Fibroblast of the aortic adventitia (primary cell): Measurements from ENCODE around the gene RANBP3. TPM values are rescaled to one million over a fixed set of nuclear protein-coding genes. Genes with fewer than 3 reads are reported as not detected.
A peak's percentile ranks its signal among the peaks of the same experiment; 100 is the strongest.

ENCODE experiments used
- DNase-seq: peaks from one replicate; pipeline ENCODE4 v3.0.0-alpha.2; 2010; ENCODE audit warnings: low read depth
- H3K4me3 ChIP-seq: 2 replicates; pipeline ENCODE4 v1.5.1; 2011; ENCODE audit warnings: low read depth, mild to moderate bottlenecking, control low read depth, low read length, moderate library complexity
- total RNA-seq: library from RNA; depleted of rRNA; stranded (reverse); fragments of >200 nt; gene quantifications from 2 replicates; pipeline ENCODE4 v1.2.3, GENCODE V29; 2012; ENCODE audit warnings: low replicate concordance
- TF ChIP-seq, protein P1 (sequence below): IDR thresholded peaks from 2 replicates; pipeline ENCODE4 v1.5.1; 2011; ENCODE audit warnings: mild to moderate bottlenecking, low read length, control low read depth, inconsistent platforms; ENCODE audit not compliant: insufficient read depth

RANBP3 gene
- total RNA-seq, 1 donor = 58.0 TPM

DNA sequence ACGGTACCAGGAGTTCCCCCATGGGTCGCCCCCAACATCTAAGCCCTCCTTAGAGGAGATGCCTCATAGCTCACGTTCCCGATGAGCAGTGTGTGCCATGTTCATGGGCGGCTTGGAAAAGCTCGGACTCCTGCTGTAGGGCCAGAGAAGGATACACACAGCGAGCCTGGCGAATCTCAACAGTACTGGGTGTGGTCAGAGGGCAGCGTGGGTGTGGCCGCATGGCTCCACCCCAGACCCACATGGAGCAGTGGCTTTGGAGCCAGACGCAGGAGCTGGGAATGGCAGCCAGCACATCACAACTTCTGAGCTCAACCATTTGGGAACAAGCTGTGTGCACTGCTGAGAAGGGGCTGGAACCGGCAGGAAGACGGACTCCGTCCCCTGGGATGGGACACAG is 48.3 kb downstream of the RANBP3 start:
- TF ChIP-seq, protein P1, sequence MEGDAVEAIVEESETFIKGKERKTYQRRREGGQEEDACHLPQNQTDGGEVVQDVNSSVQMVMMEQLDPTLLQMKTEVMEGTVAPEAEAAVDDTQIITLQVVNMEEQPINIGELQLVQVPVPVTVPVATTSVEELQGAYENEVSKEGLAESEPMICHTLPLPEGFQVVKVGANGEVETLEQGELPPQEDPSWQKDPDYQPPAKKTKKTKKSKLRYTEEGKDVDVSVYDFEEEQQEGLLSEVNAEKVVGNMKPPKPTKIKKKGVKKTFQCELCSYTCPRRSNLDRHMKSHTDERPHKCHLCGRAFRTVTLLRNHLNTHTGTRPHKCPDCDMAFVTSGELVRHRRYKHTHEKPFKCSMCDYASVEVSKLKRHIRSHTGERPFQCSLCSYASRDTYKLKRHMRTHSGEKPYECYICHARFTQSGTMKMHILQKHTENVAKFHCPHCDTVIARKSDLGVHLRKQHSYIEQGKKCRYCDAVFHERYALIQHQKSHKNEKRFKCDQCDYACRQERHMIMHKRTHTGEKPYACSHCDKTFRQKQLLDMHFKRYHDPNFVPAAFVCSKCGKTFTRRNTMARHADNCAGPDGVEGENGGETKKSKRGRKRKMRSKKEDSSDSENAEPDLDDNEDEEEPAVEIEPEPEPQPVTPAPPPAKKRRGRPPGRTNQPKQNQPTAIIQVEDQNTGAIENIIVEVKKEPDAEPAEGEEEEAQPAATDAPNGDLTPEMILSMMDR = no peak
- no peak for DNase-seq
- H3K4me3 ChIP-seq = no peak overlapping the region

DNA sequence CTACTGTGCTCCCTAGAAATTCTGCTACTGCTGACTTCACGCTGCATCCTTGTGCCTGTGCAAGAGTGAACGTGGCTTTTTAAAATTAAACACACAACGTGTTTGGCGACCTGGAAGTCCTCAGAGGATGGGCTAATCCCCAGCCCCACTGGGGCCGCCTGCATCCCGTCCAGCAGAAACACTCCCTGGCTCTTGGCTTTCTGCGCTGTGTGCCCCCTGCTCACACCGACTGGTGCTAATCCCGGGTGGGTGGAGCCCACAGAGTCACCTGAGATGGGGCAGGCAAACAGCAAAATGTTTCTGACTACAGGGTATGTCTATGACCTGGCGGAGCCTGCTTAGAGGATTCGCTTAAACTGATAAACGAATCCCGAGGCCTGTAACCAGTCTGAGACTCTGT is 48.8 kb downstream of the RANBP3 start:
- H3K4me3 ChIP-seq = no peak overlapping the region
- TF ChIP-seq, protein P1 = no peak
- DNase-seq = no peak

DNA sequence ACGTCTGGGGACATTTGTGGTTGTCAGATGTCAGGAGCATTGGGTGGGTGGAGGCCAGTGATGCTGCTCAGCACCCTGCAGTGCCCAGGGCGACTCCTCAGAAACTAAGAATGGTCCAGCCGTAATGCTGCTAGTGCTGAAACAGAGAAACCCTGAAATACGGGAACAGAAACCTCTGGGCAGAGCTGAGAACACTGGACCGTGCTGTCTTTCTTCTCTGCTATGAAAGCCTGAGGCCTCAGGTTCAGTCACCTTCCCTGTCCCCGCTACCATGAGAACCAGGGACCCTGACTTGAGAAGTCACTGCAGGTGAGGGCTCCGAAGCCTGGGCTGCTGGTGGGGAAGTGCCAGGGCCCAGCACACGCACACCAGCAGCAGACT is 50.5 kb downstream of the RANBP3 start:
- DNase-seq = no peak
- no peak overlapping the region for H3K4me3 ChIP-seq
- TF ChIP-seq, protein P1 = no peak

DNA sequence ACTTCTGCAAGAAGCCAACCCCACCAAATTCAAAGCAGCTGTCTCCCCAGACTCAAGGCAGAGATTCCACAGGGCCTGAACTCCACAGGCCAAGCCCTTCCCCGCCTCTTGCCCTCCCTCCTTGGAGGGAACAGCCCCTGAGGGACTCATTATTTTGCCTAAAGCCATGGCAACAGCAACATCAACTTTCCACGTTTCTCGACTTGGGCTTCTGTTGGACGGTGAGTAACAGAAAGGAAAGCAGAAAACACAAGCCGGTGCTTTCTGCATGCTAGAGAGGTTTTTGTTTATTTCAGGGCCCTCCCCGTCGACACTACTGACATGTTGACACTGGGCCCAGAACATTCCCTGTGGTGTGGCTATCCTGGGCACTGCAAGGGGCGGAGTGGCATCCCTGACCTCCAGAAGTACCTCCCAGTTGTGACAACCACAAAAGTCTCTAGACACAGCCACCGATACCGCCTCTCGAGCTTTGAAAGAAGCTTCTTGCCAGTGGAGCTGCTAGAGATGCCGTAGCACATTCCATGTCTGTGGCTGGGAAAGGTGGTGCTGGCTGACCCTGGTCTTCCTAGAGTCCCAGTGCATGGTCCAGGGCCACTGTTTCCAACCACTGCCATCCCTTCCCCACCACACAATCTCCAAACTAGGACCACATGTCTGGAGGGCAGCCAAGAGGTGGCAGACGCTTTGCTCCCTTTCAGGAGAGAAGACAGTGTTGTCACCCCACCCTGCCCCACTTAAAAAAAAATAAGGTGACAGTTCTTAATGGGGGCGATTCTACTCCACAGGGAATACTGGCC is 51.1 kb downstream of the RANBP3 start:
- no peak overlapping the region for H3K4me3 ChIP-seq
- TF ChIP-seq, protein P1 = no peak
- DNase-seq = peak; percentile 88

DNA sequence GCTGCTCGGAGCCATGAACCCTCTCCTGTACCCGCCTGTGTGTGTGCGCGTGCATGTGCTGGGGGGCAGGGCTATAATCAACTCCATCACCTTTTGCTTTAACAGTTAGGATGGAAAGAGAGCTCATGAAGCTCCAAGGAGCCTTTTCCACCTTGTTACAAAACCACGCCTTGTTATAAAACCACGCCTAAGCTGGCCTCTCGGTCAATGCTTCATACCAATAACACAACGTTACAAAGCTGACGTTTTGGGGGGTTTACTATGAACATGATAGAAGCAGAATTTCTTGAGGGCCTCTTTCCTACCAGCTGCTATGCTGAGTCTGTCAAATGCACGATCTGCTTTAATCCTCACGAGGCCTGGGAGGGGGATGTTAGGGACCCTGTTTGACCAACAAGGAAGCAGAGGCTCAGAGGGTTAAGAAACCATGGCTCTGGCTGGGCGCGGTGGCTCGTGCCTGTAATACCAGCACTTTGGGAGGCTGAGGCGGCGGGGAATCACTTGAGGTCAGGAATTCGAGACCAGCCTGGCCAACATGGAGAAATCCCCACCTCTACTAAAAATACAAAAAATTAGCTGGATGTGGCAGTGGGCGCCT is 52.0 kb downstream of the RANBP3 start:
- DNase-seq = no peak
- TF ChIP-seq, protein P1 = no peak
- H3K4me3 ChIP-seq = no peak overlapping the region

DNA sequence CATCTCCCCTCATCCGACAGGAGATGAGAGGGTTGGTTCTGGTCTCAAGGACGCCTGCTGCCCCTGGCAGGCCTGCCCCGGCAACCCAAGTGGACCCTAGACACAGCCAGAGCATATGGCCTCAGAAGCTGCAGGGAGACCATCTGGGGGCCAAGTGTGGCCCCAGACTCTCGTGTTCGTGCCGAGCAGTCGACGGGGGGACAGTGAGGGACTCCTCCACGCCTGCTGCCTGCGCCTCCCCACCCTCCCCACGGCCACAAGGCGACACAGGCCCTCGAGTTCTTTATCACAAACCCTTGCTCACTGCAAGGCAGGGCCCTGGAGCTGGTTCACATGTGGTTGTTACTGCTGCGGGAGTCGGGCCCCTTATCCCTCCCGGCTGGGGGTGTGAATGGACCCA is 54.6 kb downstream of the RANBP3 start:
- DNase-seq = no peak
- no peak overlapping the region for H3K4me3 ChIP-seq
- TF ChIP-seq, protein P1 = no peak
